ENCODE measurements around the gene GRB10.

GRCh38 chr7:50738932-50739331, 43.8 kb downstream of the GRB10 start:
- no peak for TF ChIP-seq CTCF (IDR thresholded peaks at IDR 0.05 in 4 of 5, conservative IDR thresholded peaks at IDR 0.05 in 1 of 5)
- no peak for TF ChIP-seq POLR2A (IDR thresholded peaks at IDR 0.05)
